ENCODE data around the gene PXN. TPM values are rescaled to one million over a fixed set of nuclear protein-coding genes. Genes with fewer than 3 reads are reported as not detected.
"Not testable (repeated sequence)": the region's sequence is repeated elsewhere in the genome, so short reads cannot be mapped to it uniquely, and the experiment has no call there.

PXN gene
- total and polyA plus RNA-seq, 11 donors, result 34.3 to 103 (median 69.9) TPM

- Histone ChIP-seq H3K27ac (no peak overlapping the region), H3K9me3 (no peaks in the 10 kb centered on the region), H3K4me3 (no peak overlapping the region), H3K4me1 (peaks cover 0 to 3% (median 0%) of the 10 kb centered on the region in 12 donors), H3K27me3 (no peaks in the 10 kb centered on the region), H3K36me3 (peaks cover 0 to 47% (median 30%) of the 10 kb centered on the region in 9 donors)
- DNase-seq (no peak), ATAC-seq (no peak)
- TF ChIP-seq POLR2A (IDR thresholded peaks at IDR 0.05) (no peak), CTCF (IDR thresholded peaks at IDR 0.05) (no peak)
- intact Hi-C loops (cut with DNase I), result no loop called here
- WGBS, 4 donors, result 94 to 97% (median 95%) methylated on average over 13 of the region's 13 CpGs
Observed at GRCh38 chr12:120207227-120207626, 58.3 kb downstream of the PXN start.

GRCh38 chr12:120206781-120207180 is 58.7 kb downstream of the PXN start:
- DNase-seq; H3K27me3 ChIP-seq; intact Hi-C loops (cut with DNase I); H3K4me1 ChIP-seq; ATAC-seq; H3K27ac ChIP-seq; H3K9me3 ChIP-seq; H3K4me3 ChIP-seq: not testable (repeated sequence)
- WGBS, 4 donors, result 95 to 97% (median 97%) methylated on average over 5 of the region's 5 CpGs
- H3K36me3 ChIP-seq, result peaks cover 0 to 42% (median 26%) of the 10 kb centered on the region in 9 donors

- DNase-seq (no peak), ATAC-seq (no peak)
- Histone ChIP-seq H3K9me3 (no peaks in the 10 kb centered on the region), H3K27ac (no peak overlapping the region), H3K4me1 (peaks cover 0 to 8% (median 1%) of the 10 kb centered on the region in 12 donors), H3K27me3 (no peaks in the 10 kb centered on the region), H3K36me3 (peaks cover 0 to 37% (median 20%) of the 10 kb centered on the region in 9 donors), H3K4me3 (no peak overlapping the region)
- intact Hi-C loops (cut with DNase I), result no loop called here
- WGBS, 4 donors, result 90 to 94% (median 92%) methylated on average over 10 of the region's 10 CpGs
- TF ChIP-seq CTCF (IDR thresholded peaks at IDR 0.05), result no peak
- no peak for TF ChIP-seq POLR2A (IDR thresholded peaks at IDR 0.05)
Observed at GRCh38 chr12:120206228-120206627, 59.3 kb downstream of the PXN start.

GRCh38 chr12:120204171-120204570 is 61.4 kb downstream of the PXN start:
- WGBS, 4 donors, result 94 to 96% (median 94%) methylated on average over 7 of the region's 7 CpGs

More at GRCh38 chr12:120204171-120204570, 61.4 kb downstream of the PXN start:
- Histone ChIP-seq H3K27ac (no peak overlapping the region), H3K36me3 (peaks cover 0 to 25% (median 8%) of the 10 kb centered on the region in 9 donors), H3K27me3 (no peaks in the 10 kb centered on the region), H3K4me3 (no peak overlapping the region), H3K4me1 (peaks cover 4 to 21% (median 13%) of the 10 kb centered on the region in 12 donors), H3K9me3 (no peaks in the 10 kb centered on the region)
- TF ChIP-seq CTCF (IDR thresholded peaks at IDR 0.05) (no peak), POLR2A (IDR thresholded peaks at IDR 0.05) (no peak)
- ATAC-seq (no peak), DNase-seq (no peak)
- intact Hi-C loops (cut with DNase I), result no loop called here
